SH-SY5Y (cell line): ENCODE results near the gene TEP1.

Experiments used
- GATA2 ChIP-seq: IDR thresholded peaks from 2 replicates; pipeline ENCODE4 v1.6.1; 2011; ENCODE audit warnings: mild to moderate bottlenecking, low read depth, low read length
- GATA3 ChIP-seq: IDR thresholded peaks from 2 replicates; pipeline ENCODE4 v1.6.1; 2011; ENCODE audit warnings: low read depth, mild to moderate bottlenecking, low read length, moderate library complexity

DNA sequence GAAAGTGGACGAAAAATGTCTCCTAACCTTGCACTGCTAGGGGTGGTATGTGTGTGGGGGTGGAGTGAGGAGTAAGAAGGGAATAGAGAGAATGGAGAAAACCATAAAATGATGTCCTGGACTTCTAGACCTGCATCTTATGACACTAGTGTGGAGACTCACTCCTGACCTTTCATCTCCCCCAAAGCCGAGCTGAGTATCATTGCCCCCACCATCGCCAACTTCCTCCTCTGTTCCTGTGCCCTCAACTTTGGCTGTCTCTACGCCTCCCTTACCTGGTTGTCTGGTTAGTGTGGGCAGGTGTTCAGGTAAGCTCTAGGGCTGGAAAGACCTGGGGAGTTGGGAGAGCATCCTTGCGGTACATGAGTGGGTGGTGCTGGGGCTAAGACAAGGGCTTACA, 27.2 kb upstream of the TEP1 start:
- TF ChIP-seq GATA2, result no peak
- no peak for TF ChIP-seq GATA3
